HL-60 (cell line): ENCODE data around the gene TMX3.

Source experiments
- CTCF ChIP-seq: IDR thresholded peaks from one replicate; pipeline ENCODE4 v1.5.1; 2011; ENCODE audit warnings: low read length, control low read depth, inconsistent platforms; ENCODE audit not compliant: insufficient read depth
- GABPA ChIP-seq: IDR thresholded peaks from 2 replicates; pipeline ENCODE4 v1.6.1; 2012; ENCODE audit warnings: low read depth
- POLR2AphosphoS5 ChIP-seq: IDR thresholded peaks from 2 replicates; pipeline ENCODE4 v1.6.1; 2012; ENCODE audit warnings: low read depth
- REST ChIP-seq: IDR thresholded peaks from 2 replicates; pipeline ENCODE4 v1.6.1; 2012; ENCODE audit warnings: low read depth; ENCODE audit not compliant: insufficient replicate concordance
- SPI1 ChIP-seq: IDR thresholded peaks from 2 replicates; pipeline ENCODE4 v1.6.1; 2012; ENCODE audit warnings: low read depth, mild to moderate bottlenecking, borderline replicate concordance

- TF ChIP-seq GABPA (no peak), CTCF (no peak), SPI1 (no peak), REST (no peak), POLR2AphosphoS5 (no peak)
Observed at GRCh38 chr18:68662754-68663153, 52.2 kb downstream of the TMX3 start.
